ENCODE results near the gene DTX3L.

The DTX3L gene

GRCh38 chr3:122603056-122603455 lies 38.9 kb downstream of the DTX3L start:
- no peak overlapping the region for H3K27ac ChIP-seq
- no peak for TF ChIP-seq CTCF (conservative IDR thresholded peaks at IDR 0.05)
- no peak for TF ChIP-seq ZFX (IDR thresholded peaks at IDR 0.05)

DNA sequence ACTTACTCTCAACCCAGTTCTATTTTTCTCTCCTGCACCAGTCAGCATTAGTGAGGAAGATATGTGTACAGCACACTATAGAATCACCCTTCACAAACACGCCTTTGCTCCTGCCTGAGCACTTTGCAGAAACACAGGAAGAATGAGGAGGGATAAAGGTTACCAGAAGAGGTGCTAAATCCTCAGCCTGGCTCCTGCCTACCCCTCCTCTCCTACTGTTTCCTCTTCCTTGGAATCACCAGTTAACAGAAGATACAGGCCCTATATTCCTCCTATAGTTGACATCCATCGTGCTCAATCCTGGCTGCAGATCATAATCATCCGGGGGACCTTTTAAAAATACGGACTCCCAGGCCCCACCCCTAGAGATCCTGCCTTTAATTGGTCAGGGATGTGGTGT lies 42.2 kb downstream of the DTX3L start:
- no peak overlapping the region for H3K27ac ChIP-seq
- TF ChIP-seq CTCF (conservative IDR thresholded peaks at IDR 0.05) (no peak), ZFX (IDR thresholded peaks at IDR 0.05) (no peak)

DNA sequence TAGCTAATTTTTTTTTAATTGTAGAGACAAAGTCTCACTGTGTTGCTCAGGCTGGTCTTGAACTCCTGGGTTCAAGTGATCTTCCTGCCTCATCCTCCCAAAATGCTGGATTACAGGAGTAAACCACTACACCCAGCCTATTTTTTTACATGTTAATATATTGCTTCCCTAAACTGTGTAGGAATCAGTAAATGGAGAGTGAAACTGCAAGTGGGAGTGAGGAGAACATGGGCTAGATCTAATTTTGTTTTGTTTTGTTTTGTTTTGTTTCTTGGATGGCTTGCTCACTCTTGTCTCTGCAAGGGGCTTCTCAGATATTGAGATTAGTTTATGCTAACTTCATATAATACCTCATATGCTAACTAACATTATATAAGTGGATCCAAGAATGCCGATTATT lies 44.8 kb downstream of the DTX3L start:
- H3K27ac ChIP-seq, result no peak overlapping the region
- no peak for TF ChIP-seq ZFX (IDR thresholded peaks at IDR 0.05)
- TF ChIP-seq CTCF (conservative IDR thresholded peaks at IDR 0.05), result no peak

GRCh38 chr3:122609798-122610559 lies 45.8 kb downstream of the DTX3L start:
- no peak overlapping the region for H3K27ac ChIP-seq
- TF ChIP-seq ZFX (IDR thresholded peaks at IDR 0.05) (no peak), CTCF (conservative IDR thresholded peaks at IDR 0.05) (no peak)

- TF ChIP-seq CTCF (conservative IDR thresholded peaks at IDR 0.05), result no peak
- TF ChIP-seq ZFX (IDR thresholded peaks at IDR 0.05), result no peak
- H3K27ac ChIP-seq, result no peak overlapping the region
Observed at GRCh38 chr3:122612696-122613095, 48.6 kb downstream of the DTX3L start.

DNA sequence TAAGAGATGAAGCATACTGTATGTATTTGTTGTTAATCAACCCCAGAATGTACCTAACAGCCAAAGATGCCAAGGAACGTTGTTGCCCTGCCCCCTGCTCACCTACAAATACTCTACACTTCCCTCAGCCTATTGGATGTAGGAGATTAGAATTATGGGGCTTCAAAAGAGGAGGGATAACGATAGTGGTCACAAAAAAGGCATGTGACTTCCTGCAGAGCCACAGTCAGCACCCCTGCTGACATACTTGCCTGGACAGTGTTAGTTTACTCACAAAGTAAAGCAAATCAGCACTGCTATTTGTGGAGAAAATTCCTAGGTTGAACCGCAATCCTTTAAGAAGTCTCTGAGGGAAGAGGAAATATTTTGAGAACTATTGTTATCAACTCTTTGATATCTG lies 51.2 kb downstream of the DTX3L start:
- H3K27ac ChIP-seq, result no peak overlapping the region
- TF ChIP-seq CTCF (conservative IDR thresholded peaks at IDR 0.05) (no peak), ZFX (IDR thresholded peaks at IDR 0.05) (no peak)

- TF ChIP-seq CTCF (conservative IDR thresholded peaks at IDR 0.05) (no peak), ZFX (IDR thresholded peaks at IDR 0.05) (no peak)
- no peak overlapping the region for H3K27ac ChIP-seq
Observed at GRCh38 chr3:122618614-122619013, 54.5 kb downstream of the DTX3L start.

All from C4-2B (cell line).